GM12878 (cell line): Measurements from ENCODE around the gene LIPE. TPM values are rescaled to one million over a fixed set of nuclear protein-coding genes. Genes with fewer than 3 reads are reported as not detected.

ENCODE experiments used
- CTCF ChIP-seq, 3 experiments: IDR thresholded peaks in 2 of 3; conservative IDR thresholded peaks in 1 of 3; 2 replicates each; pipeline ENCODE4 v1.5.1; 2011; ENCODE audit warnings: low read depth in 3 of 3, low read length in 3 of 3, mild to moderate bottlenecking in 3 of 3, control low read depth in 2 of 3, moderate library complexity in 2 of 3, inconsistent platforms in 1 of 3, mixed read lengths in 1 of 3; ENCODE audit not compliant: control insufficient read depth in 2 of 3, insufficient read depth in 1 of 3; ENCODE audit errors: extremely low read depth in 1 of 3
- CUX1 ChIP-seq: IDR thresholded peaks from 2 replicates; pipeline ENCODE4 v1.6.1; 2012; ENCODE audit warnings: improper control_type of control experiment, low read depth, low read length; ENCODE audit not compliant: insufficient replicate concordance
- ESRRA ChIP-seq: IDR thresholded peaks from 2 replicates; pipeline ENCODE4 v1.6.1; 2012; ENCODE audit warnings: mild to moderate bottlenecking, low read length, improper control_type of control experiment
- RB1 ChIP-seq: fragments of 450-650 bp; formaldehyde crosslinking; IDR thresholded peaks from 2 replicates; pipeline ENCODE4 v1.6.1; 2017; ENCODE audit warnings: mild to moderate bottlenecking, borderline replicate concordance
- REST ChIP-seq: IDR thresholded peaks from 2 replicates; pipeline ENCODE4 v1.6.1; 2012; ENCODE audit warnings: mild to moderate bottlenecking, low read depth, low read length
- polyA plus RNA-seq, 11 experiments: library from polyadenylated mRNA; depleted of rRNA in 4 of 11; unstranded in 6 of 11; stranded (reverse) in 5 of 11; fragments of >200 nt; fragmentation: Nextera tagmentation in 4 of 11; fragmentation: Illumina TruSeq in 1 of 11; extraction: Ambion mirVana in 4 of 11; extraction: Trizol in 1 of 11; gene quantifications; 1 replicate in 1 of 11; 2 replicates in 10 of 11; pipeline versions ENCODE4 v1.2.1 to v1.2.3, GENCODE V29; 2011 to 2016; ENCODE audit warnings: inconsistent platforms in 2 of 11, missing spikeins in 2 of 11, low read depth in 1 of 11
- total RNA-seq, 4 experiments: library from RNA; depleted of rRNA in 3 of 4; stranded (reverse); fragments of >200 nt in 3 of 4; fragmentation: Illumina TruSeq in 1 of 4; extraction: Trizol in 1 of 4; gene quantifications; 2 replicates each; pipeline versions ENCODE4 v1.2.1 to v1.2.3, GENCODE V29; 2013 to 2021

The LIPE gene
- total and polyA plus RNA-seq, 10 of the 15 experiments (the other 5 are each of a cell fraction or from before 2014, with no cell fraction given): 0.02 to 33.3 (median 9.5) TPM

- no peak for TF ChIP-seq CUX1
- TF ChIP-seq RB1: no peak
- no peak for TF ChIP-seq ESRRA
- no peak for TF ChIP-seq REST
- no peak for TF ChIP-seq CTCF (IDR thresholded peaks at IDR 0.05 in 2 of 3, conservative IDR thresholded peaks at IDR 0.05 in 1 of 3; ENCODE audit: control insufficient read depth in 2 of 3, extremely low read depth in 1 of 3, insufficient read depth in 1 of 3, low read depth in 3 of 3, low read length in 3 of 3)
Measured at GRCh38 chr19:42412227-42412626, 15.0 kb downstream of the LIPE start (continued).
